ENCODE measurements around the gene ATP11C.
"Not testable (repeated sequence)": the region's sequence is repeated elsewhere in the genome, so short reads cannot be mapped to it uniquely, and the experiment has no call there.

ATP11C gene

GRCh38 chrX:139924069-139924695 is 8.7 kb downstream of the ATP11C start:
- no peak for DNase-seq

GRCh38 chrX:139921142-139921541 is 11.7 kb downstream of the ATP11C start:
- DNase-seq: peak; percentile 2

GRCh38 chrX:139920316-139920715 is 12.5 kb downstream of the ATP11C start:
- peak; percentile 88 for DNase-seq

- DNase-seq: no peak
Observed at GRCh38 chrX:139914421-139914820, 18.4 kb downstream of the ATP11C start.

GRCh38 chrX:139909712-139910111 is 23.1 kb downstream of the ATP11C start:
- no peak for DNase-seq

- DNase-seq: no peak
Observed at GRCh38 chrX:139907078-139907477, 25.8 kb downstream of the ATP11C start.

- no peak for DNase-seq
Observed at GRCh38 chrX:139905743-139906142, 27.1 kb downstream of the ATP11C start.

GRCh38 chrX:139905051-139905450 is 27.8 kb downstream of the ATP11C start:
- DNase-seq: no peak

- DNase-seq: no peak
Observed at GRCh38 chrX:139903210-139903609, 29.6 kb downstream of the ATP11C start.

- DNase-seq: no peak
Observed at GRCh38 chrX:139902559-139902958, 30.3 kb downstream of the ATP11C start.

GRCh38 chrX:139898334-139898733 is 34.5 kb downstream of the ATP11C start:
- DNase-seq: no peak

- DNase-seq: no peak
Observed at GRCh38 chrX:139892512-139892911, 40.3 kb downstream of the ATP11C start.

- peak; percentile 9 for DNase-seq
Observed at GRCh38 chrX:139890991-139891700, 41.7 kb downstream of the ATP11C start.

- DNase-seq: no peak
Observed at GRCh38 chrX:139889760-139890159, 43.1 kb downstream of the ATP11C start.

- DNase-seq: no peak
Observed at GRCh38 chrX:139883984-139884383, 48.9 kb downstream of the ATP11C start.

- DNase-seq: no peak
Observed at GRCh38 chrX:139882299-139882698, 50.6 kb downstream of the ATP11C start.

- DNase-seq: no peak
Observed at GRCh38 chrX:139881572-139881971, 51.3 kb downstream of the ATP11C start.

- peak; percentile 45 for DNase-seq
Observed at GRCh38 chrX:139881130-139881529, 51.7 kb downstream of the ATP11C start.

GRCh38 chrX:139877710-139878414 is 55.0 kb downstream of the ATP11C start:
- DNase-seq: peak; percentile 25

- DNase-seq: no peak
Observed at GRCh38 chrX:139875841-139876240, 57.0 kb downstream of the ATP11C start.

GRCh38 chrX:139869796-139870195 is 63.1 kb downstream of the ATP11C start:
- DNase-seq: no peak

- DNase-seq: no peak
Observed at GRCh38 chrX:139864640-139865039, 68.2 kb downstream of the ATP11C start.

GRCh38 chrX:139862208-139862607 is 70.6 kb downstream of the ATP11C start:
- DNase-seq: no peak

- not testable (repeated sequence) for DNase-seq
Observed at GRCh38 chrX:139856826-139857225, 76.0 kb downstream of the ATP11C start.

Measured in hematopoietic multipotent progenitor cell treated with erythropoietin and hydrocortisone succinate and interleukin-3 and kit ligand, for 8 days (in vitro differentiated cells).